MM.1S (cell line): ENCODE results near the gene MYL12A.

Source experiments
- CTCF ChIP-seq: fragments of 300-600 bp; sonication (generic); IDR thresholded peaks from 2 replicates; pipeline ENCODE4 v1.5.1; 2016; ENCODE audit warnings: antibody characterized with exemption, low read length, mixed read lengths
- EZH2 ChIP-seq: fragments of 300-600 bp; sonication (generic); optimal IDR thresholded peaks from 2 replicates; pipeline ENCODE3; 2017; ENCODE audit warnings: low read depth, mild to moderate bottlenecking, antibody characterized with exemption, low read length, mixed read lengths

- no peak for TF ChIP-seq CTCF
- TF ChIP-seq EZH2 = no peak
Measured at GRCh38 chr18:3245185-3245564, 2.4 kb upstream of the MYL12A start.
